ENCODE results near the gene SLC35E1. TPM values are rescaled to one million over a fixed set of nuclear protein-coding genes. Genes with fewer than 3 reads are reported as not detected.

SLC35E1 gene
- total RNA-seq, 1 experiment from 2014 or later, result 35.8 TPM

DNA sequence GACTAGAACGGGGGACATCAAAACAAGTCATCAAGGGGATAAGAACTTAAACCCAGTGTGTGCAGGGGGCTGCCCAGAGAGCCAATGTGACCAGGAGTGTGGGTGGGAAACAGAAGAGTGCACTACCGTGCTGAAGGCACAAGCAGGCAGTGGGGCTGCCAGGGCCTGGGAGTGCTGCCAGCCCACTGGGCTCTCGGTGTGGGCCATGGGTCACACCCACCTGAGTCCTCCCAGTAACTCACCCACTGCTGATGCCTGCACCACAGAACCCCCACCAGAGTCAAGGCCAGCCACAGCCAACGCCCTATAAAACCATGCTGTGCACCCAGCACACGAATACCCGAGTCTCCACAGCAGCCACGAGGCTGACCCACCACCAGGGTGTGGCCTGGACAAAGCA is 47.2 kb upstream of the SLC35E1 start:
- Histone ChIP-seq H2BK12ac (ENCODE audit: insufficient read length, low read depth, low read length) (no peak overlapping the region), H2BK15ac (ENCODE audit: low read depth, low read length) (no peak overlapping the region), H4K8ac (replicated peaks; ENCODE audit: insufficient read length, low read depth, low read length) (no peak overlapping the region), H3K79me2 (ENCODE audit: insufficient read depth, low read length) (peaks cover 71% of the 10 kb centered on the region; the same call in 1 of the 2 replicates), H3K79me1 (ENCODE audit: insufficient read depth, low read depth, low read length, poor library complexity, severe bottlenecking) (peaks cover 18% of the 10 kb centered on the region), H3K9ac (ENCODE audit: extremely low read depth, insufficient read length, low read length) (no peak overlapping the region), H2AFZ (ENCODE audit: low read length) (no peak overlapping the region), H3K4ac (ENCODE audit: low read depth, low read length) (no peak overlapping the region), H3K56ac (ENCODE audit: insufficient read length, low read depth, low read length) (no peak overlapping the region), H4K20me1 (ENCODE audit: control insufficient read depth, insufficient read depth, insufficient read length) (no peaks in the 10 kb centered on the region), H3K27me3 (ENCODE audit: insufficient read depth, low read length) (no peaks in the 10 kb centered on the region), H2BK20ac (ENCODE audit: low read depth, low read length, poor library complexity, severe bottlenecking) (no peak overlapping the region), H3K27ac (ENCODE audit: insufficient read length, low read depth, low read length) (no peak overlapping the region), H3K9me3 (ENCODE audit: control insufficient read depth, low read depth, low read length) (no peaks in the 10 kb centered on the region), H3K14ac (ENCODE audit: insufficient read depth, low read length) (no peak overlapping the region), H3K18ac (ENCODE audit: insufficient read length, low read depth, low read length) (no peak overlapping the region), H3K23me2 (ENCODE audit: insufficient read length, low read depth, low read length, poor library complexity, severe bottlenecking) (no peaks in the 10 kb centered on the region), H3K4me2 (ENCODE audit: insufficient read depth, insufficient read length, low read length) (no peak overlapping the region), H2BK5ac (ENCODE audit: insufficient read length, low read length) (no peak overlapping the region), H2AK5ac (ENCODE audit: insufficient read length, low read length) (no peak overlapping the region), H3T11ph (ENCODE audit: low read length) (no peak overlapping the region), H4K5ac (ENCODE audit: insufficient read length, low read depth, low read length) (no peak overlapping the region), H4K91ac (ENCODE audit: insufficient read length, low read depth, low read length) (no peak overlapping the region), H3K23ac (ENCODE audit: insufficient read length, low read depth, low read length) (no peak overlapping the region), H2BK120ac (ENCODE audit: low read depth, low read length, poor library complexity, severe bottlenecking) (no peak overlapping the region), H3K4me1 (ENCODE audit: insufficient read depth, low read length) (peaks cover 3% of the 10 kb centered on the region; the same call in 1 of the 2 replicates)
- DNase-seq, result no peak
- H3K36me3 Mint-ChIP-seq (ENCODE audit: insufficient read depth in 1 of 3, low read depth in 3 of 3), result peaks cover 0 to 11% (median 0%) of the 10 kb centered on the region in 3 experiments; a peak in 3 of 7 replicates
- peak overlapping the region in 2 of 3 experiments; percentile 44 to 65; a peak in 3 of 7 replicates for H3K27ac Mint-ChIP-seq
- H3K4me3 Mint-ChIP-seq, result no peak overlapping the region
- no peaks in the 10 kb centered on the region for H3K9me3 Mint-ChIP-seq
- TF ChIP-seq, protein P1, sequence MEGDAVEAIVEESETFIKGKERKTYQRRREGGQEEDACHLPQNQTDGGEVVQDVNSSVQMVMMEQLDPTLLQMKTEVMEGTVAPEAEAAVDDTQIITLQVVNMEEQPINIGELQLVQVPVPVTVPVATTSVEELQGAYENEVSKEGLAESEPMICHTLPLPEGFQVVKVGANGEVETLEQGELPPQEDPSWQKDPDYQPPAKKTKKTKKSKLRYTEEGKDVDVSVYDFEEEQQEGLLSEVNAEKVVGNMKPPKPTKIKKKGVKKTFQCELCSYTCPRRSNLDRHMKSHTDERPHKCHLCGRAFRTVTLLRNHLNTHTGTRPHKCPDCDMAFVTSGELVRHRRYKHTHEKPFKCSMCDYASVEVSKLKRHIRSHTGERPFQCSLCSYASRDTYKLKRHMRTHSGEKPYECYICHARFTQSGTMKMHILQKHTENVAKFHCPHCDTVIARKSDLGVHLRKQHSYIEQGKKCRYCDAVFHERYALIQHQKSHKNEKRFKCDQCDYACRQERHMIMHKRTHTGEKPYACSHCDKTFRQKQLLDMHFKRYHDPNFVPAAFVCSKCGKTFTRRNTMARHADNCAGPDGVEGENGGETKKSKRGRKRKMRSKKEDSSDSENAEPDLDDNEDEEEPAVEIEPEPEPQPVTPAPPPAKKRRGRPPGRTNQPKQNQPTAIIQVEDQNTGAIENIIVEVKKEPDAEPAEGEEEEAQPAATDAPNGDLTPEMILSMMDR (conservative IDR thresholded peaks at IDR 0.05), result no peak
- H3K4me1 Mint-ChIP-seq, result peaks cover 26 to 36% of the 10 kb centered on the region in 2 experiments
- no peaks in the 10 kb centered on the region for H3K27me3 Mint-ChIP-seq (ENCODE audit: low read depth)
- WGBS (ENCODE audit: extremely low coverage, insufficient read length, low lambda C conversion rate), result no CpG with 5 or more reads among the region's 7 CpGs
